HL-60/S4 treated with retinoic acid at 250 ng/mL for 4 days and 3 days (cell line): ENCODE results near the gene FAF1.

ENCODE experiments used
- in situ Hi-C: fragments of 300-500 bp; cut with MboI; formaldehyde crosslinking; loops from 2 replicates; pipeline ENCODE4 v1.7.0; 2022; ENCODE audit warnings: low sequenced_read_pairs

The FAF1 gene

GRCh38 chr1:50462964-50463363, 497.1 kb downstream of the FAF1 start:
- in situ Hi-C loops = no loop called here

- in situ Hi-C loops = no loop called here
These were observed 501.6 kb downstream of the FAF1 start for GRCh38 chr1:50458507-50458906.

GRCh38 chr1:50454911-50455310, 505.2 kb downstream of the FAF1 start:
- in situ Hi-C loops = no loop called here

- in situ Hi-C loops = no loop called here
These were observed 506.8 kb downstream of the FAF1 start for GRCh38 chr1:50453266-50453665.

GRCh38 chr1:50452700-50453099, 507.4 kb downstream of the FAF1 start:
- in situ Hi-C loops = no loop called here

GRCh38 chr1:50450861-50451653, 509.0 kb downstream of the FAF1 start:
- in situ Hi-C loops = no loop called here

GRCh38 chr1:50447961-50448360, 512.1 kb downstream of the FAF1 start:
- in situ Hi-C loops = no loop called here

- in situ Hi-C loops = no loop called here
These were observed 518.9 kb downstream of the FAF1 start for GRCh38 chr1:50441183-50441582.

- in situ Hi-C loops = no loop called here
These were observed 521.1 kb downstream of the FAF1 start for GRCh38 chr1:50438945-50439344.

- in situ Hi-C loops = no loop called here
These were observed 523.6 kb downstream of the FAF1 start for GRCh38 chr1:50436489-50436888.

- in situ Hi-C loops = no loop called here
These were observed 530.1 kb downstream of the FAF1 start for GRCh38 chr1:50430010-50430405.

- in situ Hi-C loops = no loop called here
These were observed 532.0 kb downstream of the FAF1 start for GRCh38 chr1:50427818-50428779.

GRCh38 chr1:50427086-50427817, 532.8 kb downstream of the FAF1 start:
- in situ Hi-C loops = no loop called here

GRCh38 chr1:50426702-50427085, 533.4 kb downstream of the FAF1 start:
- in situ Hi-C loops = no loop called here

- in situ Hi-C loops = no loop called here
These were observed 533.9 kb downstream of the FAF1 start for GRCh38 chr1:50426108-50426700.

- in situ Hi-C loops = no loop called here
These were observed 534.5 kb downstream of the FAF1 start for GRCh38 chr1:50425376-50426107.

GRCh38 chr1:50424884-50425375, 535.1 kb downstream of the FAF1 start:
- in situ Hi-C loops = no loop called here

GRCh38 chr1:50424045-50424883, 535.8 kb downstream of the FAF1 start:
- in situ Hi-C loops = no loop called here

- in situ Hi-C loops = no loop called here
These were observed 536.4 kb downstream of the FAF1 start for GRCh38 chr1:50423670-50424000.
